Large intestine (tissue), 3 donors: ENCODE measurements around the gene NRAS. TPM values are rescaled to one million over a fixed set of nuclear protein-coding genes. Genes with fewer than 3 reads are reported as not detected.

Source experiments
- DNase-seq, 2 donors: peaks; one replicate each; pipeline versions ENCODE4 v3.0.0 to v3.0.0-alpha.2; 2013
- H3K27ac ChIP-seq: one replicate; pipeline ENCODE4 v1.5.1; 2013; ENCODE audit warnings: low read length
- H3K27me3 ChIP-seq: 2 replicates; pipeline ENCODE4 v1.6.1; 2013; ENCODE audit warnings: low read length; ENCODE audit not compliant: control insufficient read depth, insufficient read depth
- H3K36me3 ChIP-seq: 2 replicates; pipeline ENCODE4 v1.6.1; 2013; ENCODE audit warnings: low read length; ENCODE audit not compliant: control insufficient read depth, insufficient read depth
- H3K4me1 ChIP-seq: one replicate; pipeline ENCODE4 v1.6.1; 2013; ENCODE audit warnings: low read length; ENCODE audit not compliant: control insufficient read depth, insufficient read depth
- H3K4me3 ChIP-seq: one replicate; pipeline ENCODE4 v1.5.1; 2013; ENCODE audit warnings: low read length
- H3K9me3 ChIP-seq: one replicate; pipeline ENCODE4 v1.6.1; 2013; ENCODE audit warnings: mild to moderate bottlenecking, low read depth, low read length, moderate library complexity; ENCODE audit not compliant: control insufficient read depth
- WGBS: methylation state at CpG from one replicate; pipeline ENCODE4 v1.1.5; 2013; ENCODE audit warnings: low lambda C conversion rate; ENCODE audit not compliant: insufficient coverage; 5-methylcytosine and 5-hydroxymethylcytosine counted together
- polyA plus RNA-seq: library from polyadenylated mRNA; unstranded; fragments of 120-200 nt; gene quantifications from one replicate; pipeline ENCODE4 v1.2.1, GENCODE V29; 2013

Gene NRAS
- polyA plus RNA-seq, 1 donor = 49.7 TPM

GRCh38 chr1:114690148-114690547 is 26.4 kb downstream of the NRAS start:
- H3K4me1 ChIP-seq = no peaks in the 10 kb centered on the region
- no peaks in the 10 kb centered on the region for H3K9me3 ChIP-seq
- no peak for DNase-seq
- H3K27me3 ChIP-seq = peaks cover 5% of the 10 kb centered on the region
- no CpG with 5 or more reads among the region's 1 CpG for WGBS
- no peak overlapping the region for H3K4me3 ChIP-seq
- H3K27ac ChIP-seq = no peak overlapping the region
- no peaks in the 10 kb centered on the region for H3K36me3 ChIP-seq

- no peaks in the 10 kb centered on the region for H3K9me3 ChIP-seq
- H3K27me3 ChIP-seq = peaks cover 5% of the 10 kb centered on the region
- no peaks in the 10 kb centered on the region for H3K36me3 ChIP-seq
- WGBS = no CpG with 5 or more reads among the region's 4 CpGs
- H3K27ac ChIP-seq = no peak overlapping the region
- H3K4me3 ChIP-seq = no peak overlapping the region
- DNase-seq = no peak
- no peaks in the 10 kb centered on the region for H3K4me1 ChIP-seq
Measured at GRCh38 chr1:114688526-114688925, 28.0 kb downstream of the NRAS start.

GRCh38 chr1:114685851-114686250 is 30.7 kb downstream of the NRAS start:
- H3K27ac ChIP-seq = no peak overlapping the region
- WGBS = 75% methylated on average over 2 of the region's 5 CpGs
- peaks cover 5% of the 10 kb centered on the region for H3K27me3 ChIP-seq
- H3K9me3 ChIP-seq = no peaks in the 10 kb centered on the region
- no peaks in the 10 kb centered on the region for H3K4me1 ChIP-seq
- no peaks in the 10 kb centered on the region for H3K36me3 ChIP-seq
- no peak for DNase-seq
- H3K4me3 ChIP-seq = no peak overlapping the region

- Histone ChIP-seq H3K4me3 (no peak overlapping the region), H3K36me3 (no peaks in the 10 kb centered on the region), H3K4me1 (no peaks in the 10 kb centered on the region), H3K9me3 (no peaks in the 10 kb centered on the region), H3K27ac (no peak overlapping the region), H3K27me3 (peaks cover 13% of the 10 kb centered on the region)
- DNase-seq = no peak
- 87% methylated on average over 4 of the region's 5 CpGs for WGBS
Measured at GRCh38 chr1:114677691-114678090, 38.9 kb downstream of the NRAS start.

GRCh38 chr1:114676115-114676514 is 40.5 kb downstream of the NRAS start:
- Histone ChIP-seq H3K27ac (no peak overlapping the region), H3K4me1 (no peaks in the 10 kb centered on the region), H3K36me3 (no peaks in the 10 kb centered on the region), H3K4me3 (no peak overlapping the region), H3K27me3 (peaks cover 13% of the 10 kb centered on the region), H3K9me3 (no peaks in the 10 kb centered on the region)
- DNase-seq = no peak
- WGBS = no CpG with 5 or more reads among the region's 1 CpG

- WGBS = no CpG with 5 or more reads among the region's 7 CpGs
- H3K27me3 ChIP-seq = peaks cover 9% of the 10 kb centered on the region
Measured at GRCh38 chr1:114671939-114672275, 44.7 kb downstream of the NRAS start.

GRCh38 chr1:114671011-114671938 is 45.3 kb downstream of the NRAS start:
- Histone ChIP-seq H3K4me3 (no peak overlapping the region), H3K27ac (no peak overlapping the region)
- 58% methylated on average over 2 of the region's 9 CpGs for WGBS

More at GRCh38 chr1:114671939-114672275, 44.7 kb downstream of the NRAS start:
- H3K36me3 ChIP-seq = no peaks in the 10 kb centered on the region
- no peaks in the 10 kb centered on the region for H3K4me1 ChIP-seq
- H3K27ac ChIP-seq = no peak overlapping the region
- H3K9me3 ChIP-seq = no peaks in the 10 kb centered on the region
- H3K4me3 ChIP-seq = no peak overlapping the region
- DNase-seq = no peak

GRCh38 chr1:114670083-114671010 is 46.2 kb downstream of the NRAS start:
- Histone ChIP-seq H3K4me3 (peak overlapping the region; percentile 84), H3K36me3 (no peaks in the 10 kb centered on the region), H3K27me3 (peaks cover 1% of the 10 kb centered on the region), H3K27ac (peak overlapping the region; percentile 58), H3K9me3 (no peaks in the 10 kb centered on the region), H3K4me1 (no peaks in the 10 kb centered on the region)
- 0% methylated on average over 2 of the region's 45 CpGs for WGBS
- DNase-seq = peak; percentile 81 to 91

More at GRCh38 chr1:114671011-114671938, 45.3 kb downstream of the NRAS start:
- no peak for DNase-seq
- no peaks in the 10 kb centered on the region for H3K9me3 ChIP-seq
- no peaks in the 10 kb centered on the region for H3K36me3 ChIP-seq
- H3K27me3 ChIP-seq = peaks cover 5% of the 10 kb centered on the region
- no peaks in the 10 kb centered on the region for H3K4me1 ChIP-seq

GRCh38 chr1:114669562-114670082 is 46.9 kb downstream of the NRAS start, which contains the start of gene DENND2C:
DENND2C (minus strand) TSS chr1:114670049; CDS start chr1:114625984, 44,065 bp downstream.
- WGBS = no CpG with 5 or more reads among the region's 50 CpGs
- Histone ChIP-seq H3K9me3 (no peaks in the 10 kb centered on the region), H3K36me3 (no peaks in the 10 kb centered on the region), H3K4me1 (no peaks in the 10 kb centered on the region), H3K27ac (peak within 1 kb of the TSS; percentile 58), H3K4me3 (peak within 1 kb of the TSS; percentile 84), H3K27me3 (no peaks in the 10 kb centered on the region)
- DNase-seq = no peak
